ENCODE measurements around the gene TSNAX.

DNA sequence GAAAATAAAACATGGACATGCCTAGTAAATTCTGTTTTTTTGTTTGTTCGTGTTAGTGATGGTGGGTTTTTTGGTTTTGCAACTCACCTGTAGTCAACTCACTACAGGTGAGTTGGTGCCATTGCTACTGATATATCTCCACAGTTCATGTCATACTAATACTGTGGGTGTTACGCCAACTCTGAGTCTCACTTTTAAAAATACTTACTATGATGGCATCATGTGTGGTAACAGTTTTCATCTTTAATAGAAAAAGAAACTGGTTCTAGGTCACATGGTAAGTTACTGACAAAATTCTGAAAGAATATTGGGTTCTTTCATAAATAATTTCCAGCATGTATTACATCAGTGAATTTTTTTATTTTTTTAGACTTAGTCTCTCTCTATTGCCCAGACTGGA lies 38.0 kb downstream of the TSNAX start:
- TF ChIP-seq HDAC2 (IDR thresholded peaks at IDR 0.05) (no peak), POLR2AphosphoS5 (IDR thresholded peaks at IDR 0.05; ENCODE audit: control insufficient read depth, insufficient read depth, low read depth, low read length) (no peak), RBM22 (IDR thresholded peaks at IDR 0.05; ENCODE audit: low read depth, low read length, poor library complexity, severe bottlenecking) (no peak), XRCC3 (IDR thresholded peaks at IDR 0.05) (no peak), ZFP36 (IDR thresholded peaks at IDR 0.05; ENCODE audit: low read depth, low read length, partially characterized antibody) (no peak), POLR2A (conservative IDR thresholded peaks at IDR 0.05) (no peak), MIER1 (IDR thresholded peaks at IDR 0.05; ENCODE audit: low read depth) (no peak), NR2F6 (CRISPR knock-in tag; IDR thresholded peaks at IDR 0.05) (no peak)
- TF ChIP-seq, protein P1, sequence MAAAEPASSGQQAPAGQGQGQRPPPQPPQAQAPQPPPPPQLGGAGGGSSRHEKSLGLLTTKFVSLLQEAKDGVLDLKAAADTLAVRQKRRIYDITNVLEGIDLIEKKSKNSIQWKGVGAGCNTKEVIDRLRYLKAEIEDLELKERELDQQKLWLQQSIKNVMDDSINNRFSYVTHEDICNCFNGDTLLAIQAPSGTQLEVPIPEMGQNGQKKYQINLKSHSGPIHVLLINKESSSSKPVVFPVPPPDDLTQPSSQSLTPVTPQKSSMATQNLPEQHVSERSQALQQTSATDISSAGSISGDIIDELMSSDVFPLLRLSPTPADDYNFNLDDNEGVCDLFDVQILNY (CRISPR knock-in tag; IDR thresholded peaks at IDR 0.05), result no peak
- TF ChIP-seq, protein P2, sequence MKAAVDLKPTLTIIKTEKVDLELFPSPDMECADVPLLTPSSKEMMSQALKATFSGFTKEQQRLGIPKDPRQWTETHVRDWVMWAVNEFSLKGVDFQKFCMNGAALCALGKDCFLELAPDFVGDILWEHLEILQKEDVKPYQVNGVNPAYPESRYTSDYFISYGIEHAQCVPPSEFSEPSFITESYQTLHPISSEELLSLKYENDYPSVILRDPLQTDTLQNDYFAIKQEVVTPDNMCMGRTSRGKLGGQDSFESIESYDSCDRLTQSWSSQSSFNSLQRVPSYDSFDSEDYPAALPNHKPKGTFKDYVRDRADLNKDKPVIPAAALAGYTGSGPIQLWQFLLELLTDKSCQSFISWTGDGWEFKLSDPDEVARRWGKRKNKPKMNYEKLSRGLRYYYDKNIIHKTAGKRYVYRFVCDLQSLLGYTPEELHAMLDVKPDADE (conservative IDR thresholded peaks at IDR 0.05; ENCODE audit: control insufficient read depth, low read depth, low read length), result no peak
- TF ChIP-seq, protein P3, sequence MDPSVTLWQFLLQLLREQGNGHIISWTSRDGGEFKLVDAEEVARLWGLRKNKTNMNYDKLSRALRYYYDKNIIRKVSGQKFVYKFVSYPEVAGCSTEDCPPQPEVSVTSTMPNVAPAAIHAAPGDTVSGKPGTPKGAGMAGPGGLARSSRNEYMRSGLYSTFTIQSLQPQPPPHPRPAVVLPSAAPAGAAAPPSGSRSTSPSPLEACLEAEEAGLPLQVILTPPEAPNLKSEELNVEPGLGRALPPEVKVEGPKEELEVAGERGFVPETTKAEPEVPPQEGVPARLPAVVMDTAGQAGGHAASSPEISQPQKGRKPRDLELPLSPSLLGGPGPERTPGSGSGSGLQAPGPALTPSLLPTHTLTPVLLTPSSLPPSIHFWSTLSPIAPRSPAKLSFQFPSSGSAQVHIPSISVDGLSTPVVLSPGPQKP (CRISPR knock-in tag; IDR thresholded peaks at IDR 0.05), result no peak
- TF ChIP-seq, protein P4, sequence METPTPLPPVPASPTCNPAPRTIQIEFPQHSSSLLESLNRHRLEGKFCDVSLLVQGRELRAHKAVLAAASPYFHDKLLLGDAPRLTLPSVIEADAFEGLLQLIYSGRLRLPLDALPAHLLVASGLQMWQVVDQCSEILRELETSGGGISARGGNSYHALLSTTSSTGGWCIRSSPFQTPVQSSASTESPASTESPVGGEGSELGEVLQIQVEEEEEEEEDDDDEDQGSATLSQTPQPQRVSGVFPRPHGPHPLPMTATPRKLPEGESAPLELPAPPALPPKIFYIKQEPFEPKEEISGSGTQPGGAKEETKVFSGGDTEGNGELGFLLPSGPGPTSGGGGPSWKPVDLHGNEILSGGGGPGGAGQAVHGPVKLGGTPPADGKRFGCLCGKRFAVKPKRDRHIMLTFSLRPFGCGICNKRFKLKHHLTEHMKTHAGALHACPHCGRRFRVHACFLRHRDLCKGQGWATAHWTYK (CRISPR knock-in tag; IDR thresholded peaks at IDR 0.05), result no peak
